Measurements from ENCODE around the gene NDUFV2.

Gene NDUFV2

DNA sequence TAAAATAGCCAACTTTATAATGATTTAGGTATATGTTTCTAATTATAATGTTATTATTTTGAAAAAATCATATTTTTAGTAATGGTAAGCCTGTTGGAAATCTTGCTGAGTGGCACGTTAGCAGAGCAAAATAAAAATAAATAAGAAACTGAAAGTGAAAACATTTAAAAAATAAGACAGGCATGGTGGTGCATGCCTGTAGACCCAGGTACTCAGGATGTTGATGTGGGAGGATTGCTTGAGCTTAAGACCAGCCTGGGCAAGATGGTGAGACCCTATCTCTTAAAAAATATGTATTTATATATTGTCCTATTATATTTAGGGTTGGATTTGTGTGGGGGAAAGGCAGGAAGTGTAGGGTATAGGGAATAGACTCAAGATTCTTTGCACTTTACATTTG, 18.3 kb downstream of the NDUFV2 start:
- H3K9me3 ChIP-seq, result no peaks in the 10 kb centered on the region
- H3K36me3 ChIP-seq, result peaks cover 31% of the 10 kb centered on the region
- H3K27me3 ChIP-seq, result no peaks in the 10 kb centered on the region
- no peak overlapping the region for H3K27ac ChIP-seq
- no peak overlapping the region for H3K4me3 ChIP-seq (ENCODE audit: low read depth in 1 of 2, low read length in 1 of 2)
- TF ChIP-seq, protein P1, sequence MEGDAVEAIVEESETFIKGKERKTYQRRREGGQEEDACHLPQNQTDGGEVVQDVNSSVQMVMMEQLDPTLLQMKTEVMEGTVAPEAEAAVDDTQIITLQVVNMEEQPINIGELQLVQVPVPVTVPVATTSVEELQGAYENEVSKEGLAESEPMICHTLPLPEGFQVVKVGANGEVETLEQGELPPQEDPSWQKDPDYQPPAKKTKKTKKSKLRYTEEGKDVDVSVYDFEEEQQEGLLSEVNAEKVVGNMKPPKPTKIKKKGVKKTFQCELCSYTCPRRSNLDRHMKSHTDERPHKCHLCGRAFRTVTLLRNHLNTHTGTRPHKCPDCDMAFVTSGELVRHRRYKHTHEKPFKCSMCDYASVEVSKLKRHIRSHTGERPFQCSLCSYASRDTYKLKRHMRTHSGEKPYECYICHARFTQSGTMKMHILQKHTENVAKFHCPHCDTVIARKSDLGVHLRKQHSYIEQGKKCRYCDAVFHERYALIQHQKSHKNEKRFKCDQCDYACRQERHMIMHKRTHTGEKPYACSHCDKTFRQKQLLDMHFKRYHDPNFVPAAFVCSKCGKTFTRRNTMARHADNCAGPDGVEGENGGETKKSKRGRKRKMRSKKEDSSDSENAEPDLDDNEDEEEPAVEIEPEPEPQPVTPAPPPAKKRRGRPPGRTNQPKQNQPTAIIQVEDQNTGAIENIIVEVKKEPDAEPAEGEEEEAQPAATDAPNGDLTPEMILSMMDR (IDR thresholded peaks at IDR 0.05), result no peak
- no peaks in the 10 kb centered on the region for H3K4me1 ChIP-seq (ENCODE audit: control insufficient read depth in 1 of 2, insufficient read depth in 1 of 2, low read depth in 1 of 2, low read length in 1 of 2)

DNA sequence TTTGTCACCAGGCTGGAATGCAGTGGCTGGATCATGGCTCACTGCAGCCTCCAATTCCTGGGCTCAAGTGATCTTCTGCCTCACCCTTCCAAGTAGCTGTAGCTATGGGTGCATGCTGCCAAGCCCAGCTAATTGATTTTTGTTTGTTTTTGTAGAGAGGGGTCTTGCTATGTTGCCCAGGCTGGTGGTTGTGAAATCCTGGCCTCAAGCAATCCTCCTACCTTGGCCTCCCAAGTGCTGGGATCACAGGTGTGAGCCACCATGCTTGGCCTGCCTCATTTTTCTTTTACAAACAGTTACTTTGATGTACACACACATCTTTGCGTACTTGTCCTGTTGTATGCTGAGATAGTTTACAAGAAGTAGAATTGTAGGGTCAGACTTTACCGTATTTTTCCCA, 21.0 kb downstream of the NDUFV2 start:
- no peak overlapping the region for H3K4me3 ChIP-seq (ENCODE audit: low read depth in 1 of 2, low read length in 1 of 2)
- H3K4me1 ChIP-seq (ENCODE audit: control insufficient read depth in 1 of 2, insufficient read depth in 1 of 2, low read depth in 1 of 2, low read length in 1 of 2), result no peaks in the 10 kb centered on the region
- no peaks in the 10 kb centered on the region for H3K9me3 ChIP-seq
- TF ChIP-seq, protein P1 (IDR thresholded peaks at IDR 0.05), result no peak
- no peaks in the 10 kb centered on the region for H3K27me3 ChIP-seq
- peaks cover 58% of the 10 kb centered on the region for H3K36me3 ChIP-seq
- H3K27ac ChIP-seq, result no peak overlapping the region

DNA sequence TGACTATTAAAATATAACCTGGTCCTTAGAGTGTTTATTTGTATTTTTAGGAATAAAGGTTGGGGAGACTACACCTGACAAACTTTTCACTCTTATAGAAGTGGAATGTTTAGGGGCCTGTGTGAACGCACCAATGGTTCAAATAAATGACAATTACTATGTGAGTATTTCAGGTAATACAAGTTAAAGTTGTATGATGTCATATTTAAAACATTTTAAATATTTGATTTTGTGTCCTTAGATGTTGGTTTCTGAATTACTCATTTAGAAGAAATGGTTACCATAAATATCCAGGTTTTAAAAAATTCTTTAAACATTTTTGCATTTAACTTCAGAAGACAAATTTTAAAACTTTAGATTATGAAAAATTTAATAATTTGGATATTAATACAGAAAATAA, 22.3 kb downstream of the NDUFV2 start:
- no peaks in the 10 kb centered on the region for H3K27me3 ChIP-seq
- no peaks in the 10 kb centered on the region for H3K4me1 ChIP-seq (ENCODE audit: control insufficient read depth in 1 of 2, insufficient read depth in 1 of 2, low read depth in 1 of 2, low read length in 1 of 2)
- H3K27ac ChIP-seq, result no peak overlapping the region
- peaks cover 63% of the 10 kb centered on the region for H3K36me3 ChIP-seq
- no peak overlapping the region for H3K4me3 ChIP-seq (ENCODE audit: low read depth in 1 of 2, low read length in 1 of 2)
- H3K9me3 ChIP-seq, result no peaks in the 10 kb centered on the region
- TF ChIP-seq, protein P1 (IDR thresholded peaks at IDR 0.05), result no peak

DNA sequence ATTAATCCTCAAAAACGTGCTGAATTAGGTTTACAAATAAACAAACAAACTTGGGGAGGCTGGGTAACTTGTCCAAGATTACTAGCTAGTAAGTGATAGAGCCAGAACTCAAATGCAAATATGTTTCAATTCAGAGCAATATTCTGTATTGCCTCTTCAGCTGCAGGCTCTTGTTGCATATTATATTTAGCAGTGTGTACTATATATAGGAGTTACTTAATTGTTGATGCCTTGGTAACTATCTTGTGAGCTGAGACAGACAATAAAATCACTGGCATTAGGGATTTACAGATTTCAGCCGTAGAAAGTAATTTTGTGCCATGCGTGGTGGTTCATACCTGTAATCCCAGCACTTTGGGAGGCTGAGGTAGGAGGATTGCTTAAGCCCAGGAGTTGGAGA, 23.8 kb downstream of the NDUFV2 start:
- Histone ChIP-seq H3K27me3 (no peaks in the 10 kb centered on the region), H3K36me3 (peaks cover 73% of the 10 kb centered on the region), H3K27ac (no peak overlapping the region), H3K9me3 (no peaks in the 10 kb centered on the region), H3K4me3 (ENCODE audit: low read depth in 1 of 2, low read length in 1 of 2) (no peak overlapping the region), H3K4me1 (ENCODE audit: control insufficient read depth in 1 of 2, insufficient read depth in 1 of 2, low read depth in 1 of 2, low read length in 1 of 2) (no peaks in the 10 kb centered on the region)
- TF ChIP-seq, protein P1 (IDR thresholded peaks at IDR 0.05), result no peak

DNA sequence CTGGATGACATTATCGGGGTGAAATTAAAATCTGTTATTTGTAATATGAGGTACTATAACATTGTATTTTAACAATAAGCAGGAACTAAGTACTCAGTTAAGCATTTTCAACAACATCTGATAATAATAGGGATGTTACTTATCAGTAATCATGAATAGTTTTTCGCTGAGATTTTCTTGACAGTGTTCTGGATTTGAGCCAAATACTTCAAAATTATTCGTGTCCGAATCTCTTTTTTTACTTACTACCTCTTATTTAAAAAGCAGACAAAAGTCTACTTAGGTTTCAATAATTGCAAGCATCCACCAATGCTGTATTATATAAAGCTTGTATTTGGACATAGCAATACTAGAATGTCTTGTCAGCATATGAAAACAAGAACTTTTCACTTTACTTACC, 27.7 kb downstream of the NDUFV2 start:
- Histone ChIP-seq H3K27ac (no peak overlapping the region), H3K4me3 (ENCODE audit: low read depth in 1 of 2, low read length in 1 of 2) (no peak overlapping the region), H3K36me3 (peaks cover 61% of the 10 kb centered on the region), H3K4me1 (ENCODE audit: control insufficient read depth in 1 of 2, insufficient read depth in 1 of 2, low read depth in 1 of 2, low read length in 1 of 2) (peaks cover 8 to 14% of the 10 kb centered on the region in 2 experiments), H3K9me3 (no peaks in the 10 kb centered on the region), H3K27me3 (no peaks in the 10 kb centered on the region)
- TF ChIP-seq, protein P1 (IDR thresholded peaks at IDR 0.05), result no peak

DNA sequence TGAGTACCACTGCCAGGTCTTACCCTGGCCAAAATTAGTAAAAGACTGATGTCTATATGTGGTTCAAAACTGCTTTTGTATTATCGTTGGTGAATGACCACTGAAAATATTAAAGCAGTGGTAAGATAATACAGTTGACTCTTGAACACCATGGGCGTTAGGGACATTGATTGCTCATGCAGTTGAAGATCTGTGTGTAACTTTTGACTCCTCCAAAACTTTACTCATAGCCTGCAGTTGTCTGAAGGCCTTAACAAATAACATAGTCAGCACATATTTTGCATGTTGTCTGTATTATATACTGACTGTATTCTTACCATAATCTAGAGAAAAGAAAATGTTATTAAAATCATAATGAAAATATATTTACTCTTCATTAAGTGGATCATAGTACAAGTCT, 28.3 kb downstream of the NDUFV2 start:
- no peak overlapping the region for H3K27ac ChIP-seq
- no peak overlapping the region for H3K4me3 ChIP-seq (ENCODE audit: low read depth in 1 of 2, low read length in 1 of 2)
- peaks cover 61% of the 10 kb centered on the region for H3K36me3 ChIP-seq
- TF ChIP-seq, protein P1 (IDR thresholded peaks at IDR 0.05), result no peak
- no peaks in the 10 kb centered on the region for H3K9me3 ChIP-seq
- H3K4me1 ChIP-seq (ENCODE audit: control insufficient read depth in 1 of 2, insufficient read depth in 1 of 2, low read depth in 1 of 2, low read length in 1 of 2), result peaks cover 14 to 20% of the 10 kb centered on the region in 2 experiments
- no peaks in the 10 kb centered on the region for H3K27me3 ChIP-seq

All from neutrophil (primary cell).